Immature natural killer cell (primary cell): Measurements from ENCODE around the gene ALKBH3. TPM values are rescaled to one million over a fixed set of nuclear protein-coding genes. Genes with fewer than 3 reads are reported as not detected.

ENCODE experiments used
- DNase-seq, 3 donors: peaks; one replicate each; pipeline ENCODE4 v3.0.0; 2022; ENCODE audit warnings: mixed read lengths in 1 of 3
- H3K27ac Mint-ChIP-seq, 6 donors: one replicate each; pipeline ENCODE4 v1.8.0; 2020; ENCODE audit warnings: mixed read lengths in 6 of 6, mild to moderate bottlenecking in 5 of 6, inconsistent platforms in 4 of 6, moderate library complexity in 3 of 6
- H3K27me3 Mint-ChIP-seq, 3 donors: one replicate each; pipeline ENCODE4 v1.8.0; 2020 to 2021; ENCODE audit warnings: low read depth in 3 of 3, mild to moderate bottlenecking in 3 of 3, mixed read lengths in 3 of 3, moderate library complexity in 3 of 3, inconsistent platforms in 1 of 3
- H3K36me3 Mint-ChIP-seq, 3 donors: one replicate each; pipeline ENCODE4 v1.8.0; 2020; ENCODE audit warnings: mixed read lengths in 3 of 3, inconsistent platforms in 2 of 3, mild to moderate bottlenecking in 2 of 3
- H3K4me1 Mint-ChIP-seq, 2 donors: one replicate each; pipeline ENCODE4 v1.8.0; 2020; ENCODE audit warnings: inconsistent platforms in 2 of 2, mild to moderate bottlenecking in 2 of 2, mixed read lengths in 2 of 2, moderate library complexity in 1 of 2
- H3K4me3 Mint-ChIP-seq, 5 donors: one replicate each; pipeline ENCODE4 v1.8.0; 2020; ENCODE audit warnings: mild to moderate bottlenecking in 5 of 5, mixed read lengths in 5 of 5, inconsistent platforms in 3 of 5, moderate library complexity in 3 of 5
- H3K9me3 Mint-ChIP-seq, 6 donors: one replicate each; pipeline ENCODE4 v1.8.0; 2020; ENCODE audit warnings: mild to moderate bottlenecking in 6 of 6, mixed read lengths in 6 of 6, inconsistent platforms in 4 of 6, moderate library complexity in 3 of 6
- polyA plus RNA-seq, 3 donors: library from polyadenylated mRNA; unstranded; fragments of 300-500 nt; fragmentation: Illumina TruSeq; gene quantifications; one replicate each; pipeline ENCODE4 v1.2.3, GENCODE V29; 2021

The ALKBH3 gene
- polyA plus RNA-seq = 10 to 100 TPM; 40.0 to 89.3 (median 49.5) TPM

DNA sequence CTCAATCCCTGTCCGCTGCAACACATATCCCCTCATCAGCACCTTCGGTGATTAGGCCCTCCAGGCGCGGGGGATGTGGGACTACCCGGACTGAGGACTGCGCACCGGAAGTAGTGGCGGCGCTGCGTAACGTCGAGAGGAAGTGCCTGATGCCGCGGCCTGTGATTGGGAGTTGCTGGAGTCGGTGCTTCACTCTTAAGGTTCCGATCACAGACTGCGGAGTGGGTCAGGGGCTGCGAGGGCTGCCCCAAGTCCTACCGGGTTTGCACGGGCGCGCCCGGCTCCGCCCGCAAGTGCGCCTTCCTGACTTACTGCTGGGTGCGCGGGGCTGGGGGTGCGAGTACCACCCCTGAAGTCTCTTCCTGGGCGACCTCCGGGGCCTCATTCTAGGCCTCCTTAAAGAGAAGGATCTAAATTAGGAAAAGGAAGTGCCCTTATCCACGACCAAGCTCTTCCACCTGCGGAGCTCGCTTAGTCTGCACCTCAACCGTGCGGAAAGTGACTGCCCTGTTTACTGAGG lies at the start of gene ALKBH3:
ALKBH3 (plus strand) TSS at position 192 of the 520 bp plus-strand sequence. CDS start 1,822 bp downstream, outside the sequence.
- Mint-ChIP-seq H3K27ac (peak within 1 kb of the TSS; percentile 88 to 94 (median 92)), H3K4me1 (peaks cover 27 to 45% of the 10 kb centered on the region in 2 donors), H3K9me3 (peaks cover 0 to 4% (median 0%) of the 10 kb centered on the region in 6 donors)

DNA sequence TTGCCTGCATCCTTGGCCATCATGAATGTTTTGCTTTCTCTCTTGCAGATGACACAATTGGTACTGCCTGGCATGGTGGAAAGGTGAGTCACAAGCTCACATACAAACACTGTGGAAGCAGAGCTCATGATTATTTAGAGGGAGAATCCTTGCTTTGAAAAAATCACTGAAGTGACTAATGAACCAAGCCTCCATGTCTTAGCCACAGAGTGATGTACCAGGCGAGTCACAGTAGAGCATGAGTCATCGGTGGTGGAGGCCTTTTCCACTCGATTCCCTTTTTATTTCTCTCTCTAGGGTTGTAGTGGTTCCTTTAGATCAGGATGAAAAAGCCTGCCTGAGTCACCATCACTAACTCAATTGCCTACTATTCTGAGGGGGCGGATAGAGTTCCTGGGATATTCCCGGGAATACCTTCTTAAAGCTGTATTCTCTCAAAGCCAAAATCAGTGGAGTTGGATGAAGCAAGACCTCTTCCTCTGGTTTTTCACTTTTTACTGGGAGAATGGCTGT lies 49.6 kb upstream of the ALKBH3 start:
- Mint-ChIP-seq H3K4me1 (no peaks in the 10 kb centered on the region), H3K9me3 (no peaks in the 10 kb centered on the region), H3K27me3 (no peaks in the 10 kb centered on the region), H3K36me3 (peaks cover 5 to 8% (median 6%) of the 10 kb centered on the region in 3 donors), H3K27ac (no peak overlapping the region), H3K4me3 (no peak overlapping the region)
- DNase-seq = no peak

More for the DNA sequence above, at the start of gene ALKBH3:
- peak; percentile 85 to 90 (median 88) for DNase-seq
- Mint-ChIP-seq H3K36me3 (peaks cover 14 to 22% (median 18%) of the 10 kb centered on the region in 3 donors), H3K4me3 (peak within 1 kb of the TSS; percentile 87 to 98 (median 95)), H3K27me3 (peaks cover 4 to 11% (median 8%) of the 10 kb centered on the region in 3 donors)

GRCh38 chr11:43832536-43832935 lies 48.1 kb upstream of the ALKBH3 start:
- no peak for DNase-seq
- Mint-ChIP-seq H3K9me3 (no peaks in the 10 kb centered on the region), H3K27ac (no peak overlapping the region), H3K36me3 (peaks cover 5 to 8% (median 6%) of the 10 kb centered on the region in 3 donors), H3K4me3 (no peak overlapping the region), H3K4me1 (no peaks in the 10 kb centered on the region), H3K27me3 (no peaks in the 10 kb centered on the region)

GRCh38 chr11:43833657-43834073 lies 47.0 kb upstream of the ALKBH3 start:
- no peak for DNase-seq
- H3K27me3 Mint-ChIP-seq = no peaks in the 10 kb centered on the region
- H3K27ac Mint-ChIP-seq = no peak overlapping the region
- H3K4me1 Mint-ChIP-seq = no peaks in the 10 kb centered on the region
- peaks cover 6 to 12% (median 8%) of the 10 kb centered on the region in 3 donors for H3K36me3 Mint-ChIP-seq
- H3K4me3 Mint-ChIP-seq = no peak overlapping the region
- no peaks in the 10 kb centered on the region for H3K9me3 Mint-ChIP-seq

DNA sequence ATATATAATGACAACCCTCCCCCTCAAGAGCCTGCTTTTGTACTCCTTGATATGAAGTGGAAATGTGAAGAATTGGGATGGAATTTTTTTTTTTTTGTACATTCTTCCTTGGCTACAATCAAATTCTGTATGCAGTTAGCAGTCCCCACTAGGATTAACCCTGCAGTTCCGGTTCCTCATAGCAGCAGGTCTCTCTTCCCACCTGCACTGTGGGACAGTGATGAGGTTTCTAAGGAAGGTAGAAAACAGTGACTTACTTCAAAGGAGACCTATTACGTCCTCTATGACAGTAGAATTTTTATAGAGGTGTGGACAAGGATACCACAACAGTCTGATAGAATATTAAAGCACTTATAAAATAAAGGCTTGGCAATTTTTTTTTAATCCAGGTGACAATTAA lies 46.3 kb upstream of the ALKBH3 start:
- no peak for DNase-seq
- no peaks in the 10 kb centered on the region for H3K4me1 Mint-ChIP-seq
- no peak overlapping the region for H3K27ac Mint-ChIP-seq
- H3K36me3 Mint-ChIP-seq = peaks cover 7 to 15% (median 11%) of the 10 kb centered on the region in 3 donors
- H3K4me3 Mint-ChIP-seq = no peak overlapping the region
- no peaks in the 10 kb centered on the region for H3K27me3 Mint-ChIP-seq
- no peaks in the 10 kb centered on the region for H3K9me3 Mint-ChIP-seq

DNA sequence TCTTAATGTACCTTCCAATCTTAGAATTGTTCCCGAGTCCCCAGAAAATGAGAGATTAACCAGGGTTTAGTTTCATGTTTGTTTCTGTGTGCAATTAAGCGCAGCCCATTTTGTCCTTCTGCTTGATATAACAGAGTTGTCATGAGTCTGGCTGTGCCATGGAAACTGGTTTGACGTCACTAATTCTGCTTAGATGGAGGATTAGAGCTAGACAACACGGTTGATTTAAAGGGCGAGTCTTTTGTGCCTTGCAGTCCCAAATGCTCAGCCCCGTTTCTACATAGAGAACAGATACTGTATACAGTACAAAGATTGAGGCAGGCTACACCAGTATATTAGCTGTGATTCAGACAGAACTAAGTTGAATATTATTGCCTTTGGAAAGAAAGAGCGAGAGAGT lies 45.5 kb upstream of the ALKBH3 start:
- Mint-ChIP-seq H3K36me3 (peaks cover 9 to 18% (median 18%) of the 10 kb centered on the region in 3 donors), H3K9me3 (no peaks in the 10 kb centered on the region), H3K27me3 (no peaks in the 10 kb centered on the region), H3K4me1 (no peaks in the 10 kb centered on the region), H3K4me3 (no peak overlapping the region), H3K27ac (no peak overlapping the region)
- DNase-seq = no peak

DNA sequence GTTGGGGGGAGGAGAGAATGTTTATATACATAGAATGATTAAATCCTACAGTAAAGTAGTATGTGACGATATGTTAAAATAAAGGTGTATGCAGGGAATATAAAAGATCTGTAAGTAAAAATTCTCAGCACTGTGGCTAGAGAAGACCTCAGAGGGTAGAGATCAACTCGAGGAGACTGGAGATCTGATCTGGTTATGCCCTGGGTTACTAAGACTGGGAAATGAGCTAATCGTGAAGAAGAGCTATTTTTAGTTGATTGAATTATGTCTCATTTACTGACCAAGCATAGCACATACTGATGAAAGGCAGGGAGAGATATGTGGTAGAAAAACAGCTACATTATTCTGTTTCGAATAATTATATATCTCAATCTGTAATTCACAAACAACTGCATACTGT lies 42.8 kb upstream of the ALKBH3 start:
- Mint-ChIP-seq H3K27me3 (no peaks in the 10 kb centered on the region), H3K36me3 (peaks cover 14 to 27% (median 20%) of the 10 kb centered on the region in 3 donors), H3K9me3 (no peaks in the 10 kb centered on the region)

GRCh38 chr11:43842021-43842420 lies 38.6 kb upstream of the ALKBH3 start:
- H3K4me3 Mint-ChIP-seq = no peak overlapping the region
- H3K27me3 Mint-ChIP-seq = no peaks in the 10 kb centered on the region
- H3K27ac Mint-ChIP-seq = no peak overlapping the region
- DNase-seq = no peak
- no peaks in the 10 kb centered on the region for H3K9me3 Mint-ChIP-seq
- H3K36me3 Mint-ChIP-seq = peaks cover 14 to 28% (median 24%) of the 10 kb centered on the region in 3 donors
- no peaks in the 10 kb centered on the region for H3K4me1 Mint-ChIP-seq

More for the DNA sequence above, 42.8 kb upstream of the ALKBH3 start:
- H3K4me3 Mint-ChIP-seq = no peak overlapping the region
- DNase-seq = no peak
- no peaks in the 10 kb centered on the region for H3K4me1 Mint-ChIP-seq
- no peak overlapping the region for H3K27ac Mint-ChIP-seq

- no peak for DNase-seq
- no peak overlapping the region for H3K4me3 Mint-ChIP-seq
- no peak overlapping the region for H3K27ac Mint-ChIP-seq
- peaks cover 6 to 14% (median 7%) of the 10 kb centered on the region in 3 donors for H3K36me3 Mint-ChIP-seq
- no peaks in the 10 kb centered on the region for H3K4me1 Mint-ChIP-seq
- no peaks in the 10 kb centered on the region for H3K27me3 Mint-ChIP-seq
- H3K9me3 Mint-ChIP-seq = no peaks in the 10 kb centered on the region
Observed at GRCh38 chr11:43845816-43846215, 34.8 kb upstream of the ALKBH3 start.

- Mint-ChIP-seq H3K4me1 (no peaks in the 10 kb centered on the region), H3K36me3 (peaks cover 0 to 4% (median 3%) of the 10 kb centered on the region in 3 donors), H3K9me3 (no peaks in the 10 kb centered on the region), H3K27me3 (no peaks in the 10 kb centered on the region), H3K27ac (no peak overlapping the region), H3K4me3 (no peak overlapping the region)
- peak; percentile 15 to 37 (median 20) for DNase-seq
Observed at GRCh38 chr11:43852057-43852636, 28.5 kb upstream of the ALKBH3 start.

DNA sequence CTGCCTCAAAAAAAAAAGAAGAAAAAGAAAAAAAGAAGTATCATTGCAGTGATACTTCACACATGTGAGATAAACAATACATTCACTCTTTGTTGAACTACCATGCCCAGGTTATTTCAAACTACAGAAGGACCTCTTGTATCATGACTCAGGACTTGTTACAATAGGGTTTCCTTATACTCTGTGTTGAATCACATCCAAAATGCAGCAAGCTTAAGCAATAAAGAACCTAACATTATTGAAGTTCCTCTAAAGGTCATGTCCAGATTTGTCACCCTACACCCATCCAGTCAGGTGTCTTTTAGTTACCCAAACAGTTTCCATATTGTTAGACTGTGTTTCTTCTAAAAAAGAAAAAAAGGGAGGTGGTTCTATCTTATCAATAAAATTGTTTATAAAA lies 26.9 kb upstream of the ALKBH3 start:
- Mint-ChIP-seq H3K9me3 (no peaks in the 10 kb centered on the region), H3K4me1 (no peaks in the 10 kb centered on the region), H3K27ac (peak overlapping the region in 1 of 6 donors; percentile 10)

DNA sequence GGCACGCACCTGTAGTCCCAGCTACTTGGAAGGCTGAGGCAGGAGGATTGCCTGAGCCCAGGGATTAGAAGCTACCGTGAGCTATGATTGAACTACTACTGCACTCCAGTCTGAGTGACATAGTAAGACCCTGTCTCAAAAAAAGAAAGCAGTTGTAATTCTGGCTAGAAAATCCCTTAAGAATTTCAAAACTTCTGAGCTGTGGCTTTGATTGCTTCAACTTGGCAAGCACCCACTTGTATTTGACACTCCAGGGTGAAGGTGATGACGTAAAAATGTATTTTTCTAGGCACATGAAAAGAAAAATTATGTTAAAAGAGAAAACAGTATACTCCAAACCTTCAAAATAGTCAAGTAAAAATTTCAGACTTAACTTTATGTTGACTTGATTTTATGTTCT lies 23.6 kb upstream of the ALKBH3 start:
- Mint-ChIP-seq H3K36me3 (peaks cover 0 to 16% (median 8%) of the 10 kb centered on the region in 3 donors), H3K9me3 (peaks cover 0 to 7% (median 0%) of the 10 kb centered on the region in 6 donors), H3K27me3 (no peaks in the 10 kb centered on the region), H3K27ac (no peak overlapping the region), H3K4me3 (no peak overlapping the region), H3K4me1 (no peaks in the 10 kb centered on the region)
- DNase-seq = no peak

More for the DNA sequence above, 26.9 kb upstream of the ALKBH3 start:
- Mint-ChIP-seq H3K4me3 (no peak overlapping the region), H3K36me3 (peaks cover 0 to 7% (median 3%) of the 10 kb centered on the region in 3 donors), H3K27me3 (no peaks in the 10 kb centered on the region)
- DNase-seq = no peak

GRCh38 chr11:43861141-43861540 lies 19.5 kb upstream of the ALKBH3 start:
- H3K4me3 Mint-ChIP-seq = no peak overlapping the region
- H3K9me3 Mint-ChIP-seq = peaks cover 0 to 7% (median 0%) of the 10 kb centered on the region in 6 donors
- peaks cover 0 to 16% (median 8%) of the 10 kb centered on the region in 3 donors for H3K36me3 Mint-ChIP-seq
- H3K27me3 Mint-ChIP-seq = peaks cover 0 to 3% (median 3%) of the 10 kb centered on the region in 3 donors
- H3K4me1 Mint-ChIP-seq = no peaks in the 10 kb centered on the region
- DNase-seq = no peak
- H3K27ac Mint-ChIP-seq = no peak overlapping the region

GRCh38 chr11:43866520-43866919 lies 14.1 kb upstream of the ALKBH3 start:
- peaks cover 30 to 36% of the 10 kb centered on the region in 2 donors for H3K4me1 Mint-ChIP-seq
- peaks cover 0 to 7% (median 2%) of the 10 kb centered on the region in 3 donors for H3K36me3 Mint-ChIP-seq
- H3K9me3 Mint-ChIP-seq = no peaks in the 10 kb centered on the region
- peaks cover 2 to 9% (median 8%) of the 10 kb centered on the region in 3 donors for H3K27me3 Mint-ChIP-seq
- H3K4me3 Mint-ChIP-seq = no peak overlapping the region
- H3K27ac Mint-ChIP-seq = peak overlapping the region in 1 of 6 donors; percentile 58
- DNase-seq = no peak
